ENCODE results near the gene HEXIM1.

DNA sequence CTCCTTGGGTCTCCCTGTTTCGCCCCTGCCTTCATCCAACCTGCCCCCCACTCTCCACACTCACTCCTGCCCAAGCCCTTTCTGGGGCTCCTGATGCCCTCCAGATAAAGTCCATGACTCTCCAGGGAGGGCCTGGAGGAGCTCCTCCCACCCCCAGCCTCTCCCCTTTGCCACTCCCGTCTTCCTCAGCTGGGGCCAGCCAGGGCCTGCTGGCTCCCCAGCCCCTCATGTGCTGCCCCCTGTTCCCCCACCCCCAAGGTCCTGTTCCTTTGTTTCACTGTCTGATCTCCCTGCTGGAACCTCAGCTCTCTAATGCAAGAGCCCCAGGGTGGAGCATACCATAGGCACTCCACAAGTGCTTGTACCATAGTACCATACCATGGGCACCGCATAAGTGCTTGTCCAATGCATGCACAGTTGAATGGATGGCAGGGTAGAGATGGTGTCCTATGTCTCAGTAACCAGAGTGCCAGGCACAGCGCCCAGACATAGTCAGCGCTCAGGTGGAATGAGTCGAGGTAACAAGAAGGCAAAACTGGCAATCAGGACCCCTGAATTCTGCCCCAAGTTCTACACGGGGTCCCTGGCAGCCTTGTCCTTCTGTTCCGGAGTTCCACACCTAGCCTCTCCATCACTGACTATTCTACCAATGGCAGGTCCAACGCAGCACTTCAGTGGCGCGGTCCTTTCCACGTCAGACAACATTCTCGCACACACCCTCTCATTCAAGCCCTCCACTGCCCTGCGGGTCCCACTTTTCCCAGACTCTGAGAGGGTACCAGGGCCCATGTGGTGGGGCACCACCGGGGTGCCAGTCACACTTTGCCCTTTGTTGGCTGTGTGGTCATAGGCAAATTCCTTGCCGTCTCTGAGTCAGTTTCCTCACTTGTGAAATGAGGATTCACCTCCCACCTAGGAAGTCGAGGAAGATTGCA is 17.3 kb upstream of the HEXIM1 start:
- no peak for TF ChIP-seq CTCF (IDR thresholded peaks at IDR 0.05)
- no peak for TF ChIP-seq ZFX (IDR thresholded peaks at IDR 0.05; ENCODE audit: borderline replicate concordance)

All from 22Rv1 (cell line).